ENCODE data around the gene GPRC5C. TPM values are rescaled to one million over a fixed set of nuclear protein-coding genes. Genes with fewer than 3 reads are reported as not detected.
A peak's percentile ranks its signal among the peaks of the same experiment; 100 is the strongest.
"Not testable (repeated sequence)": the region's sequence is repeated elsewhere in the genome, so short reads cannot be mapped to it uniquely, and the experiment has no call there.

Gene GPRC5C
- total RNA-seq, 1 donor from 2014 or later = 0.40 TPM

DNA sequence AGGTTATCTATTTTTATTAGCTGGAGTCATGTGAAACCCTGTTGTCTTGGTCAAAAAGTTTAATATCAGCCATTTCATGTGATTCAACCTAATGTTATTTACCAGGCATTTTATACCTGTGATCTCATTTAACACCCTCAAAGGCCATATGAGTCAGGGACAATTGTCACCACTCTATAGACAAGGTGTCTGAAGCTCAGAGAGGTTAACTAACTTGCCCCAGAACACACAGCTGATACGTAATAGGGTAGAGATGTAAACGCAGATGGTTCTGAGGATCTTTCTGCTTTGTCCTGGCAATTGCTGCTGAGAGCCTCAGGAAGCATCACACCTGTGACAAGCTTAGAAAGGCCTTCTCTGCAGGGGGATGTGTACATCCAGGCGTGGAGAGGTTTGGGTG is 39.5 kb downstream of the GPRC5C start:
- no peak for DNase-seq (ENCODE audit: low read depth in 2 of 2)

DNA sequence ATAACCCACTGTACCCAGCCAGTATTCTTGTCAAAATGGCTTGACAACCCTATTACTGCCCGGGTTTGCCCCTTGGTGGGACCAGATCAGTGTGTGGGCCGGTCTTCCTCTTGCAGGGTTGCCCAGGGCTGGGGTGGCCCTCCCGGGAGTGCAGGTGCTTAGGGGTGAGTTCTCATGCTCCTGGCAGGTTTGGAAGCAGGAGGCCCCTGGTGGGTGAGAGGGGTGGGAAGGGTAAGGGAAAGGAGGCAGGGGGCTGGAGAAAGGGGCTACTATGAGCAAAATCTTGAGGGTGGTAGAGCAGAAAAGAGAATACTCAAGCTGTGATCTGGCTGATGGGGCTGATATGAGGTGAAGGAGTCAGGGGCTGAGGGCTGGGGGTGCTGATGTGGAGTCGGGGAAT is 41.0 kb downstream of the GPRC5C start:
- no peak for DNase-seq (ENCODE audit: low read depth in 2 of 2)

DNA sequence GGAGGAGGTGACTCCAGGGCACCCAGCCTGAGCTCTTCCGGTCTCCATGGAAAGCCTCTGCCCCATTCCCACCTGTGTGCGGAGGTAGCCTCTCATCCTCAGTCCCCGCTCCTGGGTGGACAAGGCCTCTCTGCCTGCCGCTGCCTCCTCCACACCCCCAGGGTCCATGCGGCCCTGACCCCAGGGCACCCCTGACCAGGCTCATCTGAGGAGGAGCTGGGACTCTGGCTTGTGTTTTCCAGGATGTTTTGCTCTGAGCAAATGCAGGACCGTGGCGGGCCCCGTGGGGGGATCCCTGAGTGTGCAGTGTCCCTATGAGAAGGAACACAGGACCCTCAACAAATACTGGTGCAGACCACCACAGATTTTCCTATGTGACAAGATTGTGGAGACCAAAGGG is 41.4 kb downstream of the GPRC5C start:
- DNase-seq (ENCODE audit: low read depth in 2 of 2) = no peak

DNA sequence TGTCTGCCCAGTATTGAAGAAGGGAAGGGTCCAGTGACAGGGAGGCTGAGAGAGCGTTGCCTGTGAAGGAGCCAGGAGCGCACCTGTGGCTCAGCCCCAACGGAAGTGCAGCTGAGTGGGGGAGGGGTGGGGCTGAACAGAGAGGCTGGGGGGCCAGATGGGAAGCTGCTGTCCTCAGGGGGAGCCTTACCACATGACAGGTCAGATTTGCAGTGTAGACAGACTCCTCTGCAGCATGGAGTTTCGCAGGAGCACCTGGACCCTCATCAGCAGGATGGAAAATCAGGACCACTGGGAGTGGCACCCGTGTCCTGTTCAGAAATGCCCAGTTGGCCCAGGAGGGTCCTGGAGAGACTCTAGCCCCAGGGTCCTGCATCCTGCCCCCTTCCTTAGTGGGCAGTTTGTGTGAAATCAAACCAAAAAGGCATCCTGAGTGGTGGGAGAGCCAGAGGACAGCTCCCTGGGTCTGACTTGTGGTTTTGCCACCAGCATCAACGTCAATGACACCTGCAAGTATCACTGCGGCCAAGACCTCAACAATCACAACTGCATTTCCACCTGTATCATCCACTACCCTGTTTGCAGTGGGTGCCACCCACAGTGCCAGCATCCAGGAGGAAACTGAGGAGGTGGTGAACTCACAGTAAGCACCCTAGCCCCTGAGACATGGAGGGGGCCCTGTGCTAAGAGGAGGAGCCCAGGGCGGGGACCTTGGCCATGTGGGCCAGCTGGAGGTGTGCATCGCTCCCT is 42.3 kb downstream of the GPRC5C start:
- no peak for DNase-seq (ENCODE audit: low read depth in 2 of 2)

DNA sequence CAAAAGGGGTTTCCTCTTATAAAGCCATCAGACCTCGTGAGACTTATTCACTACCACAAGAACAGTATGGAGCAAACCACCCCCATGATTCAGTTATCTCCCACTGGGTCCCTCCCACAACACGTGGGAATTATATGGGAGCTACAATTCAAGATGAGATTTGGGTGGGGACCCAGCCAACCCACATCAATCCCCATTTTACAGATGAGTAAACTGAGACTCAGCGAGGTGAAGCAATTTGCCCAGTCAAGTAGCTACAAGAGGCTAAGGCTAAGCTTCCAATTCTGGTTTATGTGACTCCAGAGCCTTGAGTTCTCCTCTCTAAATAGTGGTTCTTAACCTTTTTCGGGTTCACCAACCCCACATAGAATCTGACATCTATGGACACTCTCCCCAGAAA is 43.3 kb downstream of the GPRC5C start:
- DNase-seq (ENCODE audit: low read depth in 2 of 2) = no peak

DNA sequence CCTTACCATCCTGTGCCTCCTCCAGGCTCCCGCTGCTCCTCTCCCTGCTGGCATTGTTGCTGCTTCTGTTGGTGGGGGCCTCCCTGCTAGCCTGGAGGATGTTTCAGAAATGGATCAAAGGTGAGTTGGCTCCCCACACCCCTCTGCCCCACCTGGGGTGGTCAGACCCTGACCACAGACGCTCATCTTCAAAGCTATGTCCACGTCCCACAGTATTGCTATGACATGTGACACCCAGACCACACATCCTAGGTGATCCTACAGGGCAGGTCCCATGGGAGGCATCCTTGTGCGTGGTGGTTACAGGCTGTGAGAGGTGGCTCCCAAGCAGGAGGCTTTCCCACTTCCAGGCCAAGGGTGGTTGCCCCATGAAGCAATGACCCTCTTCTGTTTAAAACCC is 45.5 kb downstream of the GPRC5C start:
- DNase-seq (ENCODE audit: low read depth in 2 of 2) = no peak

DNA sequence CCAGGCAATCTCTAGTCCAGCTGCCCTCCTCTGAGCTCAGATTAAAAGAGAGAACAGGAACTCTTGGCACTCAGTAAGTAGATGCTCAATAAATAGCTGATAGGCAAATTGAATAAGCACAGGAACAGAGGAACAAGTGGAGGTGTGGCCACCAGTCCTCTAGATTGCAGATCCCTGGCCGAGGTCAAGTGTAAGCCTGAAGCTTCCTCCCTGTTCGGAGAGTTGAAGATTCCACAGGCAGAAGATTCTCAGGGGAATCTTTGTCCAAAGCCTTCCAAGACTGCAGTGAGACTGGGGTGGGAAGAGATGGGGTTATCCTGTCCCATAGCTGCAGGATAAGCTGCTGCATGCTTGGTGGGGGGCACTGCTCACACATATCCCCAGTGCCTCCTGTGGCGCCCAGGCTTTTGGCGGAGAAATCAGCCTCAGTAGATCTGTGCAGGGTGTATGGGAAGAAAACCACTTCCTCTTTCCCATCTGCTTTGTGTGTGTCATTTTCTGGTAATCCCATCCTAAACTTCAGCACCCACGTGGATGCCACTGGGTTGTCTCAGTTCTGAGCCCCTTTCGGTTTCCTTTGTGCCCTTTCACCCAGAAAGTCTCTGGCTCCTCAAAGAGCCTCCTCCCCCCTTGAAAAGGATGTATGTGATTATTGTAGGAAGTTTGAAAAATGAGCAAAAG is 46.7 kb downstream of the GPRC5C start:
- no peak for DNase-seq (ENCODE audit: low read depth in 2 of 2)

DNA sequence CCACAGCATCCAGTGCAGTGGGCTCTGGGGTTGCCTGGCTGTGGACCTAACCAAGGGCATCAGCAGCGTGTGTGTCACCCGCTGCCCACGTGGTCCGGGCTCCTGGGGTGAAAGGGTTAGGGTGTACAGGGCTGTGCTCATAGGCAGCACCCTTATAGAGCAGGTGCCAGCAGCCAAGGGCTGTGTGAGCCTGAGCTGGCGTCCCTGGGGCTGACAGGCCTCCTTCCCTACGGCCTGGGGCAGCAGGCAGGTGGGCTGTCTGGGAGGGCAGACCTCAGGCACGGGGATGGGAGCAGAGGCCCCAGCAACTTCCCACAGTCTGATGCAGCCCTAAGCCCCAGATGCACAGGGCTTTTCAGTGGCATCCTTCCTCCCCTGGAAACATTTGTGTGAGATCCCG is 48.4 kb downstream of the GPRC5C start:
- no peak for DNase-seq (ENCODE audit: low read depth in 2 of 2)

DNA sequence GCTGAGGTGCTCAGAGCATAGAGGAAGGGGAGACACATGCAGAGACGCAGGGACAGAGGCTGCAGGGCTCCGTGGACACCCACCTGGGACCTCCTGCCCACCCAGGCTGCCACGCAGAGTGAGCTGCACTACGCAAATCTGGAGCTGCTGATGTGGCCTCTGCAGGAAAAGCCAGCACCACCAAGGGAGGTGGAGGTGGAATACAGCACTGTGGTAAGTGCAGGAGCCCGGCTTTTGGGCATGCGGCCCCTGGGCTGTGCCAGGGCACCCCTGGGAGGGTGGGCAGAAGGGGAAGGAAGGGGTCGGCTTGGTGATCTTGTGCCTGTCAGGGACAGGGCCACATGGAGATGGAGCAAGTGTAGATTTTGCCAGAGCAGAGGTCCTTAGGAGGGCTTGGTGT is 49.7 kb downstream of the GPRC5C start:
- DNase-seq (ENCODE audit: low read depth in 2 of 2) = no peak

DNA sequence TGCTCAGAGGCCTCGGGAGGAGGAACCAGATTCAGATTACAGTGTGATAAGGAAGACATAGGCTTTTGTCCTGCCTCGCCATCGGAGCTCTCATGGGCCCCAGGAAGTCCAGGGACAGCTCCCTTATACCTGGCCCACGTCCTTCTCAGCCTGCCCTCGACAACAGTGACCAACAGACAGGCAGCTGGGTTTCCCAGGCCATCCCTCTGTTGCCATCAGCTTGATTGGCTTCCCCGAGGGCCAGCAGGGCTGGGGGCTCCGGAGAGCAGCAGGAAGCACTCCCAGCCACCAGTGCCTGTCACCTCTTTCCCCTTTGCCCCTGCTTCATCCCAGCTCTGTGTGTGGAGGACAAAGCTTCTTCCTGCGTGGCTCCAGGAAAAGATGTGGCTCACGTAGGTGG is 52.2 kb downstream of the GPRC5C start:
- no peak for DNase-seq (ENCODE audit: low read depth in 2 of 2)

DNA sequence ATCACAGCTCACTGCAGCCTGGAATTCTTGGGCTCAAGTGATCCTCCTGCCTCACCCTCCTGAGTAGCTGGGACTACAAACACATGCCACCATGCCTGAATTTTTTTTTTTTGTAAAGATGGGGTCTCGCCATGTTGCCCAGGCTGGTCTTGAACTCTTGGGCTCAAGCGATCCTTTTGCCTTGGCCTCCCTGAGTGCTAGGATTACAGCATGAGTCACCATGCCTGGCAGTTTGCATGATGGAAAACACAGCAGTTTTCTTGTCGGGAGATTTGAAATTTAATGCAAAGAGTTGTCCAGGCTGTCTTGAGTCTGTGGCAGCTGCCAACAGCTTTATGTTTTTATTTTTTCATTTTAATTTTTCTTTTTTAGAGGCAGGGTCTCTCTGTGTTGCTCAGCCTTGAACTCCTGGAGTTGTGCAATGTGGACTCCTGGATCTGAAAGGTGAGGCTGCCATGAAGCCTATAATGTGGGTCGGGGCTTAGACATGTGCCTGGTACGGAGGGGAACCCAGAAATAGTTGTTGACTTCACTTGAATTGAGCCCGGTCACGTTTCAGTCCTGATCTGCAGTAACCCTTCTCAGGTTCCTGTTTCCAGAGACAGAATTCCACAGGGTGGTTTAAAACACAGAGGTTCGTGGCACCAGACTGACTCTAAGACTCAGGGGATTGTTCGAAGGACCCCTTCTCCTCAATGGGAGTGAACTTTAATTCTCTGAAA is 53.3 kb downstream of the GPRC5C start:
- no peak for DNase-seq (ENCODE audit: low read depth in 2 of 2)

DNA sequence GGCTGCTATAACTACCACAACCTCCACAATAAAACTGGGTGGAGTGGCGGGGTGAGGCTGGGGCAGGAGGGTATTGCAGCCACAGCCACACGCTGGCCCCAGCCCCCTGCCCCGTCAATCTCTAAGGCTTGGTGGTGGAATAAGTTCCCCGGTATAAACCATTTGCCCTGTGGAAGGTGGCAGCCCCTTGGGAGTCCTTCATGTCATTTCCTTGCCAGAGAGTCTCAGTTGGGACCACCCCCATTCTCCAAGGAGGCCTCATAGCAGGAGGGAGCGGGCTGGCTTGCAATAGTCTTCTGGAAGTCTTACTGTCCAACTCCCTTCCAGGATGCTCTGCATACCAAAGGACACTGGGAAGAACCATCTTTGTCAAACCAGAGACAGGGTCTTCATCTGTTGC is 54.0 kb downstream of the GPRC5C start:
- DNase-seq (ENCODE audit: low read depth in 2 of 2) = no peak

DNA sequence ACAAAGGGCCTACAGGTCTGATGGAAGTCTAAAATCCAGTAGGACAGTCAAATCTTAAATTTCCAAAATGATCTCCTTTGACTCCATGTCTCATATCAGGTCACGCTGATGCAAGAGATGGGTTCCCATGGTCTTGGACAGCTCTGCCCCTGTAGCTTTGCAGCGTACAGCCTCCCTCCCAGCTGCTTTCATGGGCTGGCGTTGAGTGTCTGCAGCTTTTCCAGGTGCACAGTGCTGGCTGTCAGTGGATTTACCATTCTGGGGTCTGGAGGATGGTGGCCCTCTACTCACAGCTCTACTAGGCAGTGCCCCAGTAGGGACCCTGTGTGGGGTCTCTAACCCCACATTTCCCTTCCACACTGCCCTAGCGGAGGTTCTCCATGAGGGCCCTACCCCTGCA is 56.4 kb downstream of the GPRC5C start:
- DNase-seq (ENCODE audit: low read depth in 2 of 2) = not testable (repeated sequence)

DNA sequence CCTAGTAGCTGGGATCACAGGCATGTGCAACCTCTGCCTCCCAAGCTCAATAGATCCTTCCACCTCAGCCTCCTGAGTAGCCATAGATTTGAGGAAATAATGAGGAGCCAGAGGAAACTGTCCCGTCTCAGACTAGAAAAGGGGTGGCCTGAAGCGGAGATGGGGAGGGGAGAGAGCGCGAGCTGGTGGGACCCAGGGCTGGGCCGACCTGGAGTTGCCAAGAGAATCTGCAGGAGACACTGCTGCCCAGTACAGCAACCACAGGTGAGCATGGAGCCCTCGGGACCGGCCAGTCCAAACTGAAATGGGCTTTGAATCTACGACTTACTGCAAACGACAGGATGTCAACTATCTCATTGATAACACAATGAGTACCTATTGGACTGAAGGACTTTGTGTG is 58.8 kb downstream of the GPRC5C start:
- no peak for DNase-seq (ENCODE audit: low read depth in 2 of 2)

DNA sequence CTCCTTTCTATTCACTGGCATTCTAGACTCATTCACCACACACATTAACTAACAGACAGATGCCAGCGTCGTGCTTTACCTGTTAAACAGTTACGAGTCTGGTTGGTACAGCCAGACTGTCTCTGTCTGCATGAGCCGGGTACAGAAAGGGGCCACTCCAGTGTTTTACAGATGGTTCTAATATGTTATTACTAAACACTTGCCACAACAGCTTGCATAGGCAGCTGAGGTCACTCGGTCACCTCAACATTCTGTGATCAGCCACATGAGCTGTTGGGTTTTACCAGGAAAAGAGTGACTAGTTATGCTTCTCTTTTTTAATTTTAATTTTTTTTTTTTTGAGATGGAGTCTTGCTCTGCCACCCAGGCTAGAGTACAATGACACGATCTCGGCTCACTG is 59.7 kb downstream of the GPRC5C start:
- no peak for DNase-seq (ENCODE audit: low read depth in 2 of 2)

DNA sequence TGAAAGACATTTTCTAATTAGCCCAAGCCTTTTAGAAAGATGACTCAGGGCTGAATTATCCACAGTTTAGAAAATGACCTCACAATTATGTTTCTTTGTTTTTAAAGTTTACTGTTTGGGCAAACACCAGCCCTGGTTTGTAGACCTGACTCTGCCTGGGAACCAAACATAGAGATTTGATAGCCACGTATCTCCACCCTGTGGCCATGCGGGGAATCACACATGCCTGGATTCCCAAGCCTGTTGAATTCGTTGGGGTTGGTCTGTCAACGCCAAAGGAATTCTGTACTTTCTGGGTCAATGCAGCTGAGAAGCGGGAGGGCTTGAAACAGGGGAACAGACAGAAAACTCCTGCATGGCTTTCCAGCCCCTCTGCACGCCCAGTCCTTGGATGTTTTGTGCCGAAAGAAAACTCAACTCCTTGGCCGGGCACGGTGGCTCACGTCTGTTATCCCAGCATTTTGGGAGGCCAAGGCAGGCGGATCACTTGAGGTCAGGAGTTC is 61.5 kb downstream of the GPRC5C start:
- peak; percentile 62 to 75 for DNase-seq (ENCODE audit: low read depth in 2 of 2)

Other genes with a start within 250 kb of the GPRC5C start
- 3,826 and 4,570 TPM in 2 replicates for gene RPL38, start 228.4 kb upstream of the GPRC5C start, total RNA-seq
- gene TTYH2, start 218.5 kb upstream of the GPRC5C start, total RNA-seq = 0.40 and 0.44 TPM in 2 replicates
- gene DNAI2, start 157.9 kb upstream of the GPRC5C start, total RNA-seq = not detected in 2 replicates
- gene KIF19, start 105.9 kb upstream of the GPRC5C start, total RNA-seq = under 0.01 and 0.44 TPM in 2 replicates
- gene BTBD17, start 70.2 kb upstream of the GPRC5C start, total RNA-seq = not detected in 2 replicates
- not detected in 2 replicates for gene GPR142, start 64.6 kb upstream of the GPRC5C start, total RNA-seq
- gene CD300A, start 34.5 kb downstream of the GPRC5C start, total RNA-seq = not detected in 2 replicates
- gene CD300LB, start 99.4 kb downstream of the GPRC5C start, total RNA-seq = not detected in 2 replicates
- not detected in 2 replicates for gene CD300C, start 114.0 kb downstream of the GPRC5C start, total RNA-seq
- gene CD300H, start 135.4 kb downstream of the GPRC5C start, total RNA-seq = not detected in 2 replicates
- not detected in 2 replicates for gene CD300LD, start 160.2 kb downstream of the GPRC5C start, total RNA-seq
- not detected in 2 replicates for gene CD300E, start 191.7 kb downstream of the GPRC5C start, total RNA-seq

All from lung microvascular endothelial cell (primary cell).